ENCODE results near the gene HNRNPUL1.
A peak's percentile ranks its signal among the peaks of the same experiment; 100 is the strongest.
"Not testable (repeated sequence)": the region's sequence is repeated elsewhere in the genome, so short reads cannot be mapped to it uniquely, and the experiment has no call there.

HNRNPUL1 gene

DNA sequence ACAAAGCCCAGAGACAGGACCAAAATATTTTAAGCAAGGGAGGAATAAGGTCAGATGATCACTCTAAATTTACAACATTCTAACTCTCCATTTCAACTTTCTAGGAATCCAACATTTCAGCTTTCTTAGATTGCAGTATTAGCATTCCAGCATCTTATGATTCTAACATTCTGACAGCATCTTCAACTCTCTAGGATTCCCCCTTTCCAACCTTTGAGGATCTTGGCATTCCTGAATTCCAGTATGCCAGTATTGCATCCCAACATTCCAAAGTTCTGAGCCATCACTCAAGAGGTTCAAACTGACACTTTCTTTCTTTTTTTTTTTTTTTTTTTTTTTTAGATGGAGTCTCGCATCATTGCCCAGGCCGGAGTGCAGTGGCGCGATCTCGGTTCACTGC lies 75.8 kb downstream of the HNRNPUL1 start:
- Histone ChIP-seq H2BK120ac (ENCODE audit: low read depth, low read length) (no peak overlapping the region), H2AFZ (ENCODE audit: low read length) (no peak overlapping the region), H3K4ac (ENCODE audit: low read length) (no peak overlapping the region), H3K27ac (replicated peaks; ENCODE audit: low read length) (no peak overlapping the region), H4K91ac (ENCODE audit: low read depth, low read length, poor library complexity) (no peak overlapping the region), H3K23ac (ENCODE audit: low read depth, low read length, poor library complexity) (no peak overlapping the region), H3K18ac (ENCODE audit: low read length) (no peak overlapping the region), H3K27me3 (ENCODE audit: control insufficient read depth in 3 of 3, insufficient read depth in 3 of 3, low read depth in 1 of 3, low read length in 3 of 3) (no peaks in the 10 kb centered on the region), H3K9ac (ENCODE audit: low read depth, low read length, poor library complexity) (no peak overlapping the region), H3K4me1 (ENCODE audit: control insufficient read depth in 2 of 2, insufficient read depth in 1 of 2, low read depth in 1 of 2, low read length in 2 of 2) (no peaks in the 10 kb centered on the region), H3K36me3 (replicated peaks in 1 of 2; ENCODE audit: control insufficient read depth in 2 of 2, insufficient read depth in 2 of 2, low read length in 2 of 2) (peaks cover 0 to 26% of the 10 kb centered on the region in 2 donors), H4K8ac (ENCODE audit: low read depth, low read length) (no peak overlapping the region), H3K4me3 (ENCODE audit: low read length in 2 of 2) (no peak overlapping the region), H3K14ac (ENCODE audit: low read length) (no peak overlapping the region), H3K79me1 (ENCODE audit: low read depth, low read length) (no peaks in the 10 kb centered on the region), H3K4me2 (ENCODE audit: insufficient read depth, low read length, poor library complexity, severe bottlenecking) (no peak overlapping the region), H2BK12ac (ENCODE audit: low read length) (no peak overlapping the region), H2BK15ac (ENCODE audit: low read length) (no peak overlapping the region), H3K9me3 (replicated peaks in 1 of 2; ENCODE audit: control insufficient read depth in 2 of 2, insufficient read depth in 1 of 2, low read depth in 1 of 2, low read length in 2 of 2) (no peaks in the 10 kb centered on the region), H2AK5ac (ENCODE audit: low read depth, low read length) (no peak overlapping the region), H2BK5ac (ENCODE audit: low read length) (no peak overlapping the region)
- DNase-seq (ENCODE audit: low spot score) = no peak
- no CpG with 5 or more reads among the region's 5 CpGs for WGBS, 2 donors (ENCODE audit: extremely low coverage in 2 of 2, insufficient read length in 2 of 2, insufficient replicate concordance in 1 of 2)

DNA sequence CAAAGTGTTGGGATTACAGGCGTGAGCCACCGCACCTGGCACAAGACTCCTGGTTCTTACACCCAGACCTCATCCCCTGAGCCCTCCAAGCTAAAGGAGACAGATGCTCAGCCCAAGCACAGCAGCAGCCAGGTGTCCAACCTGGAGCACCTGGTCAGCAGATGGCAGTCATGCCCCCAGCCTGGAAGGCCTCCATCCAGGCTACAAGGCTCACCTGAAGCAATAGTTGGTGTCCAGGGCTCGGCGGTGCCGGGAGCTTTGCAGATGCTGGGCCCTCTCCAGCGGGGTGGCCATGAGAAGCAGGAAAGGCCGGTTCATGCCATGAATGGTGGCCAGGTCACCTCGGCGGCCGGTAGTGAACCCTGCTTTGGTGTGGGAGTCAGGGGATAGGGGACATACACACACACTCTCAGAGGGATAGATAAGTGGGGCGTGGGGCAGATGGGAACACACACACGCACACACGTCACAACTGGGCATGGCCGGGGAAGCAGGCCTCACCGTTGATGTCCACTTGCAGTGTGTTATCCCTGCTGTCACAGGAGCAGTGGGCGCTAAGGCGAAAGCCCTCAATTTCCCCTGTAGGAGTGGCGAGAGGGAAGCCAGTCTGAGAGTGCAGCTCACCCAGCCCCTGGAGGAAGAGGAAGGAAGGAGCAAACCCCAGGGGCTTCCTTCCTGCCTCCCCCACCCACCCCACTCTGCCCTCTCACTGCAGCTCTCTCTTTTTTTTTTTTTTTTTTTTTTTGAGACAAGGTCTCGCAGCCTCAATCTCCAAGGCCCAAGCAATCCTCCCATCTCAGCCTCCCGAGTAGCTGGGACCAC lies 77.7 kb downstream of the HNRNPUL1 start:
- no CpG with 5 or more reads among the region's 20 CpGs for WGBS, 2 donors (ENCODE audit: extremely low coverage in 2 of 2, insufficient read length in 2 of 2, insufficient replicate concordance in 1 of 2)
- Histone ChIP-seq H3K23ac (ENCODE audit: low read depth, low read length, poor library complexity) (peak overlapping the region; percentile 73), H3K14ac (ENCODE audit: low read length) (no peak overlapping the region), H3K36me3 (replicated peaks in 1 of 2; ENCODE audit: control insufficient read depth in 2 of 2, insufficient read depth in 2 of 2, low read length in 2 of 2) (peaks cover 0 to 26% of the 10 kb centered on the region in 2 donors), H3K9me3 (replicated peaks in 1 of 2; ENCODE audit: control insufficient read depth in 2 of 2, insufficient read depth in 1 of 2, low read depth in 1 of 2, low read length in 2 of 2) (no peaks in the 10 kb centered on the region), H3K79me1 (ENCODE audit: low read depth, low read length) (no peaks in the 10 kb centered on the region), H3K4ac (ENCODE audit: low read length) (no peak overlapping the region), H3K27me3 (ENCODE audit: control insufficient read depth in 3 of 3, insufficient read depth in 3 of 3, low read depth in 1 of 3, low read length in 3 of 3) (no peaks in the 10 kb centered on the region), H4K91ac (ENCODE audit: low read depth, low read length, poor library complexity) (no peak overlapping the region), H2AK5ac (ENCODE audit: low read depth, low read length) (no peak overlapping the region), H3K4me3 (ENCODE audit: low read length in 2 of 2) (no peak overlapping the region), H2AFZ (ENCODE audit: low read length) (no peak overlapping the region), H2BK12ac (ENCODE audit: low read length) (no peak overlapping the region), H2BK120ac (ENCODE audit: low read depth, low read length) (no peak overlapping the region), H3K27ac (replicated peaks; ENCODE audit: low read length) (no peak overlapping the region), H2BK15ac (ENCODE audit: low read length) (no peak overlapping the region), H3K4me1 (ENCODE audit: control insufficient read depth in 2 of 2, insufficient read depth in 1 of 2, low read depth in 1 of 2, low read length in 2 of 2) (no peaks in the 10 kb centered on the region), H3K18ac (ENCODE audit: low read length) (peak overlapping the region; percentile 80), H2BK5ac (ENCODE audit: low read length) (no peak overlapping the region), H3K9ac (ENCODE audit: low read depth, low read length, poor library complexity) (peak overlapping the region; percentile 21), H3K4me2 (ENCODE audit: insufficient read depth, low read length, poor library complexity, severe bottlenecking) (no peak overlapping the region), H4K8ac (ENCODE audit: low read depth, low read length) (peak overlapping the region; percentile 23)
- no peak for DNase-seq (ENCODE audit: low spot score)

DNA sequence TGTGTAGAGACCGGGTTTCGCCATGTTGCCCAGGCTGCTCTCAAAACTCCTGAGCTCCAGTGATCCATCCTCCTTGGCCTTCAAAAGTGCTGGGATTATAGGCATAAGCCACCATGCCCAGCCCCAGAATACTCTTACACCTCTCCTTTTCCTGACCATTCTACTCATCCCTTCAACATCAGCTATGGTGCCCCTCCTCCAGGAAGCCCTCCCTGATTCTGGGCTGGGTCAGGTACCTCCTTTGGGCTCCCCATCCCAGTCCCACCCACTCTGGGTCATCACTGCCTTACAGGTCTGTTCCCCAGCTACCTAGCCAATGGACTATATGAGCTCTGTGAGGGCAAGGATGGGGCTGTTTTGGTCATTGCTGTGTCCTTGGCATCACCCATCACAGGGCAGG lies 80.0 kb downstream of the HNRNPUL1 start:
- H2AFZ ChIP-seq (ENCODE audit: low read length) = no peak overlapping the region
- H2BK120ac ChIP-seq (ENCODE audit: low read depth, low read length) = no peak overlapping the region
- H3K4me3 ChIP-seq (ENCODE audit: low read length in 2 of 2) = peak overlapping the region in 1 of 2 donors; percentile 15
- peaks cover 0 to 4% (median 0%) of the 10 kb centered on the region in 3 experiments for H3K27me3 ChIP-seq (ENCODE audit: control insufficient read depth in 3 of 3, insufficient read depth in 3 of 3, low read depth in 1 of 3, low read length in 3 of 3)
- no peak for DNase-seq (ENCODE audit: low spot score)
- H4K8ac ChIP-seq (ENCODE audit: low read depth, low read length) = no peak overlapping the region
- no peak overlapping the region for H2BK15ac ChIP-seq (ENCODE audit: low read length)
- no peaks in the 10 kb centered on the region for H3K9me3 ChIP-seq (replicated peaks in 1 of 2; ENCODE audit: control insufficient read depth in 2 of 2, insufficient read depth in 1 of 2, low read depth in 1 of 2, low read length in 2 of 2)
- no peak overlapping the region for H3K9ac ChIP-seq (ENCODE audit: low read depth, low read length, poor library complexity)
- H3K18ac ChIP-seq (ENCODE audit: low read length) = no peak overlapping the region
- no peak overlapping the region for H2BK5ac ChIP-seq (ENCODE audit: low read length)
- peak overlapping the region; percentile 71 for H2AK5ac ChIP-seq (ENCODE audit: low read depth, low read length)
- no peaks in the 10 kb centered on the region for H3K79me1 ChIP-seq (ENCODE audit: low read depth, low read length)
- H2BK12ac ChIP-seq (ENCODE audit: low read length) = no peak overlapping the region
- no peak overlapping the region for H3K14ac ChIP-seq (ENCODE audit: low read length)
- no peak overlapping the region for H3K23ac ChIP-seq (ENCODE audit: low read depth, low read length, poor library complexity)
- WGBS, 2 donors (ENCODE audit: extremely low coverage in 2 of 2, insufficient read length in 2 of 2, insufficient replicate concordance in 1 of 2) = no CpG with 5 or more reads among the region's 2 CpGs
- H3K36me3 ChIP-seq (replicated peaks in 1 of 2; ENCODE audit: control insufficient read depth in 2 of 2, insufficient read depth in 2 of 2, low read length in 2 of 2) = peaks cover 0 to 32% of the 10 kb centered on the region in 2 donors
- peak overlapping the region; percentile 44 for H3K4ac ChIP-seq (ENCODE audit: low read length)
- H3K27ac ChIP-seq (replicated peaks; ENCODE audit: low read length) = no peak overlapping the region
- H3K4me1 ChIP-seq (ENCODE audit: control insufficient read depth in 2 of 2, insufficient read depth in 1 of 2, low read depth in 1 of 2, low read length in 2 of 2) = no peaks in the 10 kb centered on the region
- H4K91ac ChIP-seq (ENCODE audit: low read depth, low read length, poor library complexity) = no peak overlapping the region
- H3K4me2 ChIP-seq (ENCODE audit: insufficient read depth, low read length, poor library complexity, severe bottlenecking) = no peak overlapping the region

DNA sequence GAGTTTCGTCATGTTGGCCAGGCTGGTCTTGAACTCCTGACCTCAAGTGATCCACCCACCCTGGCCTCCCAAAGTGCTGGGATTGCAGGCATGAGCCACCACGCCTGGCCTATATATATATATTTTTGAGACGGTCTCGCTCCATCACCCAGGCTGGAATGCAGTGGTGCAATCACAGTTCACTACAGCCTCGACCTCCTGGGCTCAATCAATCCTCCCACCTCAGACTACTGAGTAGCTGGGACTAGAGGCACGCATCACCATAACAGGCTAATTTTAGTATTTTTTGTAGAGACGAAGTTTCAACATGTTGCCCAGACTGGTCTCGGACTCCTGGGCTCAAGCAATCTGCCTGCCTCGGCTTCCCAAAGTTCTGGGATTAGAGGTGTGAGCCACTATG lies 82.7 kb downstream of the HNRNPUL1 start:
- not testable (repeated sequence) for H2AK5ac ChIP-seq (ENCODE audit: low read depth, low read length); H3K9ac ChIP-seq (ENCODE audit: low read depth, low read length, poor library complexity); DNase-seq (ENCODE audit: low spot score); H3K4ac ChIP-seq (ENCODE audit: low read length); H2BK15ac ChIP-seq (ENCODE audit: low read length); H3K9me3 ChIP-seq (replicated peaks in 1 of 2; ENCODE audit: control insufficient read depth in 2 of 2, insufficient read depth in 1 of 2, low read depth in 1 of 2, low read length in 2 of 2); H3K18ac ChIP-seq (ENCODE audit: low read length); H3K4me3 ChIP-seq (ENCODE audit: low read length in 2 of 2); H3K27ac ChIP-seq (replicated peaks; ENCODE audit: low read length); H4K91ac ChIP-seq (ENCODE audit: low read depth, low read length, poor library complexity); H2BK12ac ChIP-seq (ENCODE audit: low read length); H3K14ac ChIP-seq (ENCODE audit: low read length); H3K79me1 ChIP-seq (ENCODE audit: low read depth, low read length); H3K23ac ChIP-seq (ENCODE audit: low read depth, low read length, poor library complexity); H3K4me2 ChIP-seq (ENCODE audit: insufficient read depth, low read length, poor library complexity, severe bottlenecking); H2AFZ ChIP-seq (ENCODE audit: low read length); H2BK120ac ChIP-seq (ENCODE audit: low read depth, low read length); H4K8ac ChIP-seq (ENCODE audit: low read depth, low read length); H2BK5ac ChIP-seq (ENCODE audit: low read length)
- Histone ChIP-seq H3K36me3 (replicated peaks in 1 of 2; ENCODE audit: control insufficient read depth in 2 of 2, insufficient read depth in 2 of 2, low read length in 2 of 2) (peaks cover 0 to 22% of the 10 kb centered on the region in 2 donors), H3K4me1 (ENCODE audit: control insufficient read depth in 2 of 2, insufficient read depth in 1 of 2, low read depth in 1 of 2, low read length in 2 of 2) (peaks cover 10 to 11% of the 10 kb centered on the region in 2 donors), H3K27me3 (ENCODE audit: control insufficient read depth in 3 of 3, insufficient read depth in 3 of 3, low read depth in 1 of 3, low read length in 3 of 3) (peaks cover 0 to 25% (median 11%) of the 10 kb centered on the region in 3 experiments)
- no CpG with 5 or more reads among the region's 9 CpGs for WGBS, 2 donors (ENCODE audit: extremely low coverage in 2 of 2, insufficient read length in 2 of 2, insufficient replicate concordance in 1 of 2)

All from neuronal stem cell (in vitro differentiated cells).